SK-N-MC (cell line): Measurements from ENCODE around the gene HACD3.

ENCODE experiments used
- EZH2 ChIP-seq: fragments of 200-600 bp; sonication (generic); IDR thresholded peaks from one replicate; pipeline ENCODE4 v1.6.1; 2017; ENCODE audit warnings: antibody characterized with exemption
- POLR2AphosphoS5 ChIP-seq: IDR thresholded peaks from 2 replicates; pipeline ENCODE4 v1.6.1; 2012; ENCODE audit warnings: mild to moderate bottlenecking, low read depth, low read length, borderline replicate concordance

GRCh38 chr15:65551183-65551582 lies 20.9 kb downstream of the HACD3 start:
- TF ChIP-seq POLR2AphosphoS5 (no peak), EZH2 (no peak)
